Measurements from ENCODE around the gene ZKSCAN8. TPM values are rescaled to one million over a fixed set of nuclear protein-coding genes. Genes with fewer than 3 reads are reported as not detected.
A peak's percentile ranks its signal among the peaks of the same experiment; 100 is the strongest.

The ZKSCAN8 gene
- total RNA-seq, 1 donor: 25.7 TPM

DNA sequence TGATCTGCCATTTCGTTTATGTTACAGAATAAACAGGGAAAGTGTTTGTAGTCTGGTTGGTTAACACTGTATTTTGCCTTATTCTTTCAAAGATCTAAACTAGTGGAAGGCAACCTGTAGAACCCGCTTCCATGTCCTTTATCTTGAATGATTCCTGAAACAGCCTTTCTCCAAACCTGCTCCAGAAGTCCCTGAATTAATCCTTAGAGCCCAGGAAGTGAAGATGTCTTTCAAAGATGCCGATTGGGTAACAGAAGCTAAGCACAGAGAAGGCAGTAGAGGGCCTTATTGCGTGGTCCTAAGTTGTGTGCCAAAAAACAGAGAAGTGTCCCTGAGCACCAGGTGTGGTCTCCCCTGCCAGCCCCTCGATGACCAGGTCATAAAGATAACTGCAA lies 36.4 kb upstream of the ZKSCAN8 start:
- peak overlapping the region; percentile 88 for H3K4me3 ChIP-seq (ENCODE audit: insufficient read depth, low read length)
- H3K27me3 ChIP-seq (ENCODE audit: insufficient read depth, low read length): no peaks in the 10 kb centered on the region
- no peaks in the 10 kb centered on the region for H3K36me3 ChIP-seq (ENCODE audit: insufficient read depth, low read length)
- H3K79me2 ChIP-seq (ENCODE audit: insufficient read depth, low read length): no peaks in the 10 kb centered on the region
- peak overlapping the region; percentile 98 for H3K4me2 ChIP-seq (ENCODE audit: insufficient read depth, low read length)
- no peaks in the 10 kb centered on the region for H3K9me3 ChIP-seq (ENCODE audit: low read depth, low read length)
- peak overlapping the region; percentile 99 for H2AFZ ChIP-seq (ENCODE audit: low read length)
- TF ChIP-seq, protein P1, sequence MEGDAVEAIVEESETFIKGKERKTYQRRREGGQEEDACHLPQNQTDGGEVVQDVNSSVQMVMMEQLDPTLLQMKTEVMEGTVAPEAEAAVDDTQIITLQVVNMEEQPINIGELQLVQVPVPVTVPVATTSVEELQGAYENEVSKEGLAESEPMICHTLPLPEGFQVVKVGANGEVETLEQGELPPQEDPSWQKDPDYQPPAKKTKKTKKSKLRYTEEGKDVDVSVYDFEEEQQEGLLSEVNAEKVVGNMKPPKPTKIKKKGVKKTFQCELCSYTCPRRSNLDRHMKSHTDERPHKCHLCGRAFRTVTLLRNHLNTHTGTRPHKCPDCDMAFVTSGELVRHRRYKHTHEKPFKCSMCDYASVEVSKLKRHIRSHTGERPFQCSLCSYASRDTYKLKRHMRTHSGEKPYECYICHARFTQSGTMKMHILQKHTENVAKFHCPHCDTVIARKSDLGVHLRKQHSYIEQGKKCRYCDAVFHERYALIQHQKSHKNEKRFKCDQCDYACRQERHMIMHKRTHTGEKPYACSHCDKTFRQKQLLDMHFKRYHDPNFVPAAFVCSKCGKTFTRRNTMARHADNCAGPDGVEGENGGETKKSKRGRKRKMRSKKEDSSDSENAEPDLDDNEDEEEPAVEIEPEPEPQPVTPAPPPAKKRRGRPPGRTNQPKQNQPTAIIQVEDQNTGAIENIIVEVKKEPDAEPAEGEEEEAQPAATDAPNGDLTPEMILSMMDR (IDR thresholded peaks at IDR 0.05; ENCODE audit: extremely low read depth, low read depth, low read length): no peak
- no peak for DNase-seq (ENCODE audit: insufficient read length, low spot score, missing footprints)
- peak overlapping the region; percentile 28 for H3K27ac ChIP-seq (ENCODE audit: low read depth, low read length)
- H3K4me1 ChIP-seq (ENCODE audit: insufficient read depth, low read length): peaks cover 6% of the 10 kb centered on the region
- H4K20me1 ChIP-seq (ENCODE audit: insufficient read depth, low read length): no peaks in the 10 kb centered on the region

GRCh38 chr6:28107506-28107905 lies 34.2 kb upstream of the ZKSCAN8 start:
- Histone ChIP-seq H2AFZ (ENCODE audit: low read length) (no peak overlapping the region), H3K4me1 (ENCODE audit: insufficient read depth, low read length) (peaks cover 6% of the 10 kb centered on the region), H3K4me3 (ENCODE audit: insufficient read depth, low read length) (no peak overlapping the region), H3K9me3 (ENCODE audit: low read depth, low read length) (no peaks in the 10 kb centered on the region), H3K79me2 (ENCODE audit: insufficient read depth, low read length) (no peaks in the 10 kb centered on the region), H3K36me3 (ENCODE audit: insufficient read depth, low read length) (no peaks in the 10 kb centered on the region), H3K4me2 (ENCODE audit: insufficient read depth, low read length) (no peak overlapping the region), H3K27me3 (ENCODE audit: insufficient read depth, low read length) (no peaks in the 10 kb centered on the region), H4K20me1 (ENCODE audit: insufficient read depth, low read length) (no peaks in the 10 kb centered on the region), H3K27ac (ENCODE audit: low read depth, low read length) (no peak overlapping the region)
- DNase-seq (ENCODE audit: insufficient read length, low spot score, missing footprints): no peak
- TF ChIP-seq, protein P1 (IDR thresholded peaks at IDR 0.05; ENCODE audit: extremely low read depth, low read depth, low read length): no peak

GRCh38 chr6:28111964-28112363 lies 29.7 kb upstream of the ZKSCAN8 start:
- no peak overlapping the region for H3K4me2 ChIP-seq (ENCODE audit: insufficient read depth, low read length)
- no peaks in the 10 kb centered on the region for H3K27me3 ChIP-seq (ENCODE audit: insufficient read depth, low read length)
- no peak for DNase-seq (ENCODE audit: insufficient read length, low spot score, missing footprints)
- no peaks in the 10 kb centered on the region for H4K20me1 ChIP-seq (ENCODE audit: insufficient read depth, low read length)
- no peak overlapping the region for H2AFZ ChIP-seq (ENCODE audit: low read length)
- peaks cover 20% of the 10 kb centered on the region for H3K36me3 ChIP-seq (ENCODE audit: insufficient read depth, low read length)
- H3K9me3 ChIP-seq (ENCODE audit: low read depth, low read length): peaks cover 4% of the 10 kb centered on the region
- H3K4me3 ChIP-seq (ENCODE audit: insufficient read depth, low read length): no peak overlapping the region
- no peaks in the 10 kb centered on the region for H3K79me2 ChIP-seq (ENCODE audit: insufficient read depth, low read length)
- no peak overlapping the region for H3K27ac ChIP-seq (ENCODE audit: low read depth, low read length)
- no peaks in the 10 kb centered on the region for H3K4me1 ChIP-seq (ENCODE audit: insufficient read depth, low read length)
- TF ChIP-seq, protein P1 (IDR thresholded peaks at IDR 0.05; ENCODE audit: extremely low read depth, low read depth, low read length): no peak

GRCh38 chr6:28115799-28116198 lies 25.9 kb upstream of the ZKSCAN8 start:
- DNase-seq (ENCODE audit: insufficient read length, low spot score, missing footprints): no peak
- H2AFZ ChIP-seq (ENCODE audit: low read length): no peak overlapping the region
- no peaks in the 10 kb centered on the region for H3K79me2 ChIP-seq (ENCODE audit: insufficient read depth, low read length)
- no peak overlapping the region for H3K27ac ChIP-seq (ENCODE audit: low read depth, low read length)
- no peaks in the 10 kb centered on the region for H4K20me1 ChIP-seq (ENCODE audit: insufficient read depth, low read length)
- H3K4me2 ChIP-seq (ENCODE audit: insufficient read depth, low read length): no peak overlapping the region
- H3K4me3 ChIP-seq (ENCODE audit: insufficient read depth, low read length): no peak overlapping the region
- H3K4me1 ChIP-seq (ENCODE audit: insufficient read depth, low read length): no peaks in the 10 kb centered on the region
- TF ChIP-seq, protein P1 (IDR thresholded peaks at IDR 0.05; ENCODE audit: extremely low read depth, low read depth, low read length): no peak
- peaks cover 4% of the 10 kb centered on the region for H3K9me3 ChIP-seq (ENCODE audit: low read depth, low read length)
- H3K36me3 ChIP-seq (ENCODE audit: insufficient read depth, low read length): peaks cover 34% of the 10 kb centered on the region
- no peaks in the 10 kb centered on the region for H3K27me3 ChIP-seq (ENCODE audit: insufficient read depth, low read length)
